Measurements from ENCODE around the gene GRIPAP1. TPM values are rescaled to one million over a fixed set of nuclear protein-coding genes. Genes with fewer than 3 reads are reported as not detected.
"Not testable (repeated sequence)": the region's sequence is repeated elsewhere in the genome, so short reads cannot be mapped to it uniquely, and the experiment has no call there.

The GRIPAP1 gene
- total RNA-seq, 4 donors from 2014 or later, result 30.0 to 43.7 (median 32.4) TPM

DNA sequence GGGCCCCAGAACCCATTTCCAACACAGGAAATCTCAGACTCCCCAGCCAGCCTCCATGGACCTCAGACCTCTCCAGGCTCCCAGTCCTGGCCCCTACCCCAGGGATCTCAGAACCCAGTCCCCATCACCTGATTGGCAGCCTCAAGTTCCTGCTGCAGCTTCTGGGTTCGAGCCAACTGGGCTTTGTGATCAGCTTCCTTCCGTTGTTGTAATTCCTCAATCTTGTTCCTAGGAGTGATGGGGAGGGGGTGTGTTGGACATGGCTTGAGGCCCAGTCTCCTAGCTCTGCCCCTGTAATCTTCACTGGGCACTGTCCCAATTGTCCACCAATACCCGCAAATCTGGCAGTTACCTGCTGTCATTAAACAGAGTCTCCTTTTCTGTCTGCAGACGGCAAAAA, 12.6 kb downstream of the GRIPAP1 start:
- intact Hi-C loops (cut with DNase I; ENCODE audit: low total_unique reads), result no loop called here
- no peak overlapping the region for H3K4me3 ChIP-seq (ENCODE audit: low read depth, poor library complexity, severe bottlenecking)
- WGBS, 2 donors, result 75 to 92% methylated on average over 3 to 4 of the region's 4 CpGs
- TF ChIP-seq POLR2A (IDR thresholded peaks at IDR 0.05), result no peak
- TF ChIP-seq, protein P1, sequence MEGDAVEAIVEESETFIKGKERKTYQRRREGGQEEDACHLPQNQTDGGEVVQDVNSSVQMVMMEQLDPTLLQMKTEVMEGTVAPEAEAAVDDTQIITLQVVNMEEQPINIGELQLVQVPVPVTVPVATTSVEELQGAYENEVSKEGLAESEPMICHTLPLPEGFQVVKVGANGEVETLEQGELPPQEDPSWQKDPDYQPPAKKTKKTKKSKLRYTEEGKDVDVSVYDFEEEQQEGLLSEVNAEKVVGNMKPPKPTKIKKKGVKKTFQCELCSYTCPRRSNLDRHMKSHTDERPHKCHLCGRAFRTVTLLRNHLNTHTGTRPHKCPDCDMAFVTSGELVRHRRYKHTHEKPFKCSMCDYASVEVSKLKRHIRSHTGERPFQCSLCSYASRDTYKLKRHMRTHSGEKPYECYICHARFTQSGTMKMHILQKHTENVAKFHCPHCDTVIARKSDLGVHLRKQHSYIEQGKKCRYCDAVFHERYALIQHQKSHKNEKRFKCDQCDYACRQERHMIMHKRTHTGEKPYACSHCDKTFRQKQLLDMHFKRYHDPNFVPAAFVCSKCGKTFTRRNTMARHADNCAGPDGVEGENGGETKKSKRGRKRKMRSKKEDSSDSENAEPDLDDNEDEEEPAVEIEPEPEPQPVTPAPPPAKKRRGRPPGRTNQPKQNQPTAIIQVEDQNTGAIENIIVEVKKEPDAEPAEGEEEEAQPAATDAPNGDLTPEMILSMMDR (IDR thresholded peaks at IDR 0.05), result no peak
- DNase-seq (ENCODE audit: low spot score in 2 of 2), result no peak

DNA sequence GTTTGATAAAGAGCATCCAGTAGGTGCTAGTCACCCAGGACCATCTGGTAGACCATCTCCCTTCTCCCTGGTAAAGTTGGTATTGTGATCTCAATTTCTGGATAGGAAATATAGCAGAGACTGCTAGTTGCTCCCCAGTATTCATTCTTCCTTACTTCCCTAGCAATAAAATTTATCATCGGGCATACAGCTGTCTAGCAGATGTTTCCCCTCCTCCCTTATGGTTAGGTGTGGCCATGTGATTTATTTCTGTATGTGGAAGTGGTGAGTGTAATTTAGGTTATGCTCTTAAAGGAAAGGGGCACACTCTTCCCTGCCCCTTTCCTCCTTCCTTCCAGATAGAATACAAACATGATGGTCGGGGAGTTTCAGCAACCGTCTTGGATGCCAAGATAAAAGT, 18.2 kb downstream of the GRIPAP1 start:
- intact Hi-C loops (cut with DNase I; ENCODE audit: low total_unique reads), result no loop called here
- 60 to 71% methylated on average over 3 of the region's 3 CpGs for WGBS, 2 donors

DNA sequence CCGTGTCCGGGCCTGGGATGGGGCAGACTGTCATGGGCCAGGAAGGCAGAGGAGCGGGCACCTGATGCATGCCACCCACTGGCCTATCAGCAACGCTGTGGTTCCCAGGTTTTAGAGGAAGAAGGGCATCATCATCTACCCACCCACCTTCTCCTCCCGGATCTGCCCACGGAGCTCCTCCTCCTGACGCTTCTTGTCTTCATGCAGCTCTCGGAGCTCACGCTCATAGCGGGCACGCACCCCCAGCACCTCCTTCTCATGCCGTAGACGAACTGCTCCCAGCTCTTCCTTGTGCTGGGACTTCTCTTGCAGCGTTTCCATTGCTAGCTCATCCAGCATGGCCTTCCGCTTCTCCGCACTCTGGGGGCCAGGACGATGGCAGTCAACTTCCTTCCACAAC, 19.0 kb downstream of the GRIPAP1 start:
- DNase-seq (ENCODE audit: low spot score in 2 of 2), result no peak
- H3K4me3 ChIP-seq (ENCODE audit: low read depth, poor library complexity, severe bottlenecking), result no peak overlapping the region
- intact Hi-C loops (cut with DNase I; ENCODE audit: low total_unique reads), result no loop called here
- TF ChIP-seq, protein P1 (IDR thresholded peaks at IDR 0.05), result no peak
- no peak for TF ChIP-seq POLR2A (IDR thresholded peaks at IDR 0.05)
- 91 to 92% methylated on average over 12 to 17 of the region's 17 CpGs for WGBS, 2 donors

More for the DNA sequence above, 18.2 kb downstream of the GRIPAP1 start:
- TF ChIP-seq, protein P1 (IDR thresholded peaks at IDR 0.05), result no peak
- no peak for TF ChIP-seq POLR2A (IDR thresholded peaks at IDR 0.05)
- H3K4me3 ChIP-seq (ENCODE audit: low read depth, poor library complexity, severe bottlenecking), result no peak overlapping the region
- DNase-seq (ENCODE audit: low spot score in 2 of 2), result no peak

DNA sequence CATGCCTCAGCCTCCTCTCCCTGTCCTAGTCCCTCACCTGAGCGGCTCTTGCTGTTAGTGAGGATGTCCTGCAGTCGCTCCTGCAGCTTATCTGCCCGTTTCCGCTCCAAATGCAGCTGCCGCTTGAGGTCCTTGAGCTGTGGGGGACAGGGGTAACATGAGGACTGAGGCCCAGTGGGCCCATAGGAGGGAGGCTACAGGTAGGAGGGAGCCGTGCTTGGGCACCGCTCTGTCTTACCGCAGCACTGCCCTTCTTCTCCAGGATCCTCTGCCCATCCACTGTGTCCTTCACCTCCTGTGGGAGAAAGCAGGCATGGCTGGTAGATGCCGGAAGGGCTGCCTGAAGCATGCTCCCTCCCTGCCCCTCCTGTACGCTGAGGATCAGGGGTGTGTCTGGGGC, 20.9 kb downstream of the GRIPAP1 start:
- WGBS, 2 donors, result 86 to 94% methylated on average over 10 of the region's 10 CpGs
- intact Hi-C loops (cut with DNase I; ENCODE audit: low total_unique reads), result no loop called here
- no peak overlapping the region for H3K4me3 ChIP-seq (ENCODE audit: low read depth, poor library complexity, severe bottlenecking)
- DNase-seq (ENCODE audit: low spot score in 2 of 2), result no peak
- TF ChIP-seq, protein P1 (IDR thresholded peaks at IDR 0.05), result no peak
- no peak for TF ChIP-seq POLR2A (IDR thresholded peaks at IDR 0.05)

DNA sequence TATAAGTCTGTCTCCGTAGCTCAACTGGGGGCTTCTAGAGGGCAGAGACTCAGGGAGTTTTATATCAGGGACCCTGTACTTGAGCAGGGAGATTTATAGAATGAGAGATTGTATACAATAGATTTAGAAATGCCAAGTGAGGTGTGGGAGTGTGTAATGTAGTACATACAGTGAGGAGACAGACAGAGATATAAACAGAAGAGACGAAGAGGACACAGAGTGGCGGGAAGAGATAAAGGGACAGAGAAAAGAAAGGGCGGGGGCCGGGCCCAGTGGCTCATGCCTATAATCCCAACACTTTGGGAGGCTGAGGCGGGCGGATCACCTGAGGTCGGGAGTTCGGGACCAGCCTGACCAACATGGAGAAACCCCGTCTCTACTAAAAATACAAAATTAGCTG, 21.7 kb downstream of the GRIPAP1 start:
- H3K4me3 ChIP-seq (ENCODE audit: low read depth, poor library complexity, severe bottlenecking); intact Hi-C loops (cut with DNase I; ENCODE audit: low total_unique reads); DNase-seq (ENCODE audit: low spot score in 2 of 2): not testable (repeated sequence)
- WGBS, 2 donors, result 81 to 90% methylated on average over 10 of the region's 10 CpGs

DNA sequence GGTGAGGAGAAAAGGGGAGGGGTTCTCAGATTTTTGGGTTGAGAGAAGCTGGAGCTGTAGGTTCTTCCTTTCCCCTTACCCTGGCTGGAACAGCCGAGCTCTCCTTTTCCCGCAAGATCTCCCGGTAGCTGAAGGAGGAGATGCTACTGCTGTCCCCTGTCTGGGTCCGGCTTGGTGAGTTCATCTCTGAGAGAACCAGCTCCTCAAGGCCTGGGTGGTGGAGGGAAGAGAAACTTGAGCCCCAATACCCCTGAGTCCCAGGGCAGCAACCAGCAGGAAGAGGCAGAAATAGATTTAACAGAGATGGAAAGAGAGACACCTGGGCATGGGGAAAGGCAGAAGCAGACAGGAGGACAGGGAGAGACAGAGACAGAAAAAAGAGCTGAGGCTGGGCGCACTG, 23.8 kb downstream of the GRIPAP1 start:
- 83 to 97% methylated on average over 5 of the region's 5 CpGs for WGBS, 2 donors

More for the DNA sequence above, 23.8 kb downstream of the GRIPAP1 start:
- TF ChIP-seq POLR2A (IDR thresholded peaks at IDR 0.05), result no peak
- TF ChIP-seq, protein P1 (IDR thresholded peaks at IDR 0.05), result no peak
- intact Hi-C loops (cut with DNase I; ENCODE audit: low total_unique reads), result no loop called here
- no peak for DNase-seq (ENCODE audit: low spot score in 2 of 2)
- H3K4me3 ChIP-seq (ENCODE audit: low read depth, poor library complexity, severe bottlenecking), result no peak overlapping the region

Data from lower leg skin (tissue), 4 donors.